ENCODE measurements around the gene HDAC5. TPM values are rescaled to one million over a fixed set of nuclear protein-coding genes. Genes with fewer than 3 reads are reported as not detected.

The HDAC5 gene
- total RNA-seq, 2 experiments from 2014 or later: 18.2 to 18.7 TPM

Other genes with a start within 250 kb of the HDAC5 start
- 1 to 10 TPM; 5.2 to 6.5 TPM for gene MPP2, start 216.1 kb downstream of the HDAC5 start, total RNA-seq
- not detected for gene PPY, start 181.2 kb downstream of the HDAC5 start, total RNA-seq
- gene PYY, start 169.7 kb downstream of the HDAC5 start, total RNA-seq: not detected
- 1 to 10 TPM in 1 of 2 experiments, under 1 TPM in 1; 0.82 to 1.1 TPM for gene NAGS, start 119.0 kb downstream of the HDAC5 start, total RNA-seq
- 10 to 100 TPM; 22.7 to 26.9 TPM for gene TMEM101, start 108.7 kb downstream of the HDAC5 start, total RNA-seq
- 100 to 1,000 TPM; 103 to 110 TPM for gene LSM12, start 57.0 kb downstream of the HDAC5 start, total RNA-seq
- 10 to 100 TPM; 30.8 to 31.1 TPM for gene G6PC3, start 52.9 kb downstream of the HDAC5 start, total RNA-seq
- 10 to 100 TPM; 18.5 to 20.1 TPM for gene HROB, start 18.3 kb upstream of the HDAC5 start, total RNA-seq
- gene ASB16, start 47.1 kb upstream of the HDAC5 start, total RNA-seq: not detected
- 10 to 100 TPM; 17.1 to 18.2 TPM for gene TMUB2, start 63.3 kb upstream of the HDAC5 start, total RNA-seq
- gene ATXN7L3, start 76.2 kb upstream of the HDAC5 start, total RNA-seq: 10 to 100 TPM; 78.7 to 83.4 TPM
- gene UBTF, start 96.0 kb upstream of the HDAC5 start, total RNA-seq: 100 to 1,000 TPM; 158 to 169 TPM
- gene SLC4A1, start 144.5 kb upstream of the HDAC5 start, total RNA-seq: not detected
- under 1 TPM; 0.08 to 0.16 TPM for gene RUNDC3A, start 185.0 kb upstream of the HDAC5 start, total RNA-seq
- gene SLC25A39, start 201.2 kb upstream of the HDAC5 start, total RNA-seq: 100 to 1,000 TPM; 193 to 200 TPM
- gene GRN, start 221.7 kb upstream of the HDAC5 start, total RNA-seq: 10 to 100 TPM; 34.4 to 36.1 TPM
- gene FAM171A2, start 240.2 kb upstream of the HDAC5 start, total RNA-seq: under 1 TPM; 0.14 to 0.19 TPM